Karpas-422 (cell line): ENCODE results near the gene ART1. TPM values are rescaled to one million over a fixed set of nuclear protein-coding genes. Genes with fewer than 3 reads are reported as not detected.
"Not testable (repeated sequence)": the region's sequence is repeated elsewhere in the genome, so short reads cannot be mapped to it uniquely, and the experiment has no call there.

Source experiments
- DNase-seq: peaks from one replicate; pipeline ENCODE4 v3.0.0-alpha.2; 2015
- H2AFZ ChIP-seq: fragments of 200-600 bp; sonication (generic); 2 replicates; pipeline ENCODE4 v1.6.1; 2014; ENCODE audit warnings: antibody characterized with exemption, low read length, mixed read lengths
- H3K27ac ChIP-seq: fragments of 200-600 bp; sonication (generic); 2 replicates; pipeline ENCODE4 v1.5.1; 2014; ENCODE audit warnings: mild to moderate bottlenecking, low read length, moderate library complexity
- H3K27me3 ChIP-seq: fragments of 200-600 bp; sonication (generic); 2 replicates; pipeline ENCODE4 v1.6.1; 2014; ENCODE audit warnings: low read length, mixed read lengths
- H3K36me3 ChIP-seq: fragments of 200-600 bp; sonication (generic); 2 replicates; pipeline ENCODE4 v1.6.1; 2014; ENCODE audit warnings: low read length, mixed read lengths; ENCODE audit not compliant: insufficient read depth
- H3K4me1 ChIP-seq: fragments of 200-600 bp; sonication (generic); 2 replicates; pipeline ENCODE4 v1.6.1; 2014; ENCODE audit warnings: mild to moderate bottlenecking, low read length, mixed read lengths
- H3K4me2 ChIP-seq: fragments of 200-600 bp; sonication (generic); 2 replicates; pipeline ENCODE4 v1.6.1; 2014; ENCODE audit warnings: low read length, low read depth, mild to moderate bottlenecking; ENCODE audit not compliant: poor library complexity, severe bottlenecking
- H3K4me3 ChIP-seq: fragments of 200-600 bp; sonication (generic); 2 replicates; pipeline ENCODE4 v1.5.1; 2014; ENCODE audit warnings: mild to moderate bottlenecking, antibody characterized with exemption, low read length, mixed read lengths
- H3K79me2 ChIP-seq: fragments of 200-600 bp; sonication (generic); 2 replicates; pipeline ENCODE4 v1.6.1; 2014; ENCODE audit warnings: mild to moderate bottlenecking, low read length, mixed read lengths
- H3K9ac ChIP-seq: fragments of 200-600 bp; sonication (generic); 2 replicates; pipeline ENCODE4 v1.6.0; 2014; ENCODE audit warnings: low read length
- H3K9me2 ChIP-seq: fragments of 200-600 bp; sonication (generic), shearing (Covaris generic); replicated peaks from 2 replicates; pipeline ENCODE4 v1.6.0; 2014; ENCODE audit warnings: mild to moderate bottlenecking, low read length, moderate library complexity; ENCODE audit not compliant: insufficient read depth
- H3K9me3 ChIP-seq: fragments of 300-700, 200-600 bp; sonication (generic); 2 replicates; pipeline ENCODE4 v1.6.1; 2014; ENCODE audit warnings: low read length, mixed read lengths
- H4K20me1 ChIP-seq: fragments of 200-600 bp; sonication (generic); 2 replicates; pipeline ENCODE4 v1.6.1; 2014; ENCODE audit warnings: mild to moderate bottlenecking, antibody characterized with exemption, low read length, low read depth; ENCODE audit not compliant: insufficient read depth
- total RNA-seq: library from RNA; depleted of rRNA; stranded (reverse); fragments of >200 nt; shearing (Covaris generic); gene quantifications from 2 replicates; pipeline ENCODE4 v1.2.3, GENCODE V29; 2014; ENCODE audit warnings: low replicate concordance; rRNA removed

ART1 gene
- total RNA-seq, result not detected in 2 replicates

GRCh38 chr11:3644817-3645235 lies at the start of gene ART1:
ART1 (plus strand) TSS chr11:3645128; CDS start chr11:3659214, 14,086 bp downstream.
- Histone ChIP-seq H3K9ac (no peak within 1 kb of the TSS), H4K20me1 (no peaks in the 10 kb centered on the region), H3K27me3 (no peaks in the 10 kb centered on the region), H3K9me3 (no peaks in the 10 kb centered on the region), H3K27ac (no peak within 1 kb of the TSS), H3K4me1 (no peaks in the 10 kb centered on the region), H3K36me3 (no peaks in the 10 kb centered on the region), H3K4me2 (no peak within 1 kb of the TSS), H2AFZ (no peak within 1 kb of the TSS), H3K4me3 (no peak within 1 kb of the TSS), H3K79me2 (no peaks in the 10 kb centered on the region), H3K9me2 (no peaks in the 10 kb centered on the region)
- DNase-seq, result peak; percentile 41

- not testable (repeated sequence) for H4K20me1 ChIP-seq, H3K4me1 ChIP-seq, H3K4me2 ChIP-seq, H3K9me3 ChIP-seq, H3K9ac ChIP-seq, H3K9me2 ChIP-seq, H3K79me2 ChIP-seq, DNase-seq, H2AFZ ChIP-seq, H3K27ac ChIP-seq, H3K36me3 ChIP-seq, H3K27me3 ChIP-seq, H3K4me3 ChIP-seq
Measured at GRCh38 chr11:3597743-3598142, 47.2 kb upstream of the ART1 start.

- not testable (repeated sequence) for H2AFZ ChIP-seq, H3K4me3 ChIP-seq, H3K4me2 ChIP-seq, H3K4me1 ChIP-seq, DNase-seq, H3K27me3 ChIP-seq, H3K79me2 ChIP-seq, H3K9ac ChIP-seq, H3K9me2 ChIP-seq, H3K27ac ChIP-seq, H4K20me1 ChIP-seq, H3K36me3 ChIP-seq, H3K9me3 ChIP-seq
Measured at GRCh38 chr11:3600201-3600600, 44.7 kb upstream of the ART1 start.

- H3K4me2 ChIP-seq, result no peak overlapping the region
- H3K27ac ChIP-seq, result no peak overlapping the region
- H2AFZ ChIP-seq, result no peak overlapping the region
- no peaks in the 10 kb centered on the region for H3K9me3 ChIP-seq
- no peak for DNase-seq
- no peaks in the 10 kb centered on the region for H3K36me3 ChIP-seq
- no peaks in the 10 kb centered on the region for H4K20me1 ChIP-seq
- no peaks in the 10 kb centered on the region for H3K4me1 ChIP-seq
- H3K9ac ChIP-seq, result no peak overlapping the region
- H3K27me3 ChIP-seq, result no peaks in the 10 kb centered on the region
- no peaks in the 10 kb centered on the region for H3K79me2 ChIP-seq
- H3K9me2 ChIP-seq, result no peaks in the 10 kb centered on the region
- no peak overlapping the region for H3K4me3 ChIP-seq
Measured at GRCh38 chr11:3604167-3604566, 40.8 kb upstream of the ART1 start.

- H3K27me3 ChIP-seq, result no peaks in the 10 kb centered on the region
- no peaks in the 10 kb centered on the region for H3K4me1 ChIP-seq
- H3K4me2 ChIP-seq, result no peak overlapping the region
- H4K20me1 ChIP-seq, result no peaks in the 10 kb centered on the region
- no peaks in the 10 kb centered on the region for H3K9me3 ChIP-seq
- H3K36me3 ChIP-seq, result no peaks in the 10 kb centered on the region
- H2AFZ ChIP-seq, result no peak overlapping the region
- no peaks in the 10 kb centered on the region for H3K9me2 ChIP-seq
- H3K4me3 ChIP-seq, result no peak overlapping the region
- no peak overlapping the region for H3K27ac ChIP-seq
- no peak for DNase-seq
- H3K9ac ChIP-seq, result no peak overlapping the region
- no peaks in the 10 kb centered on the region for H3K79me2 ChIP-seq
Measured at GRCh38 chr11:3605283-3605662, 39.7 kb upstream of the ART1 start.

GRCh38 chr11:3605771-3606203 lies 39.1 kb upstream of the ART1 start:
- H2AFZ ChIP-seq, result no peak overlapping the region
- no peaks in the 10 kb centered on the region for H3K36me3 ChIP-seq

GRCh38 chr11:3609416-3610265 lies 35.3 kb upstream of the ART1 start:
- Histone ChIP-seq H3K9me3 (no peaks in the 10 kb centered on the region), H3K4me2 (no peak overlapping the region), H3K9ac (no peak overlapping the region), H3K27ac (no peak overlapping the region), H3K27me3 (no peaks in the 10 kb centered on the region), H3K79me2 (no peaks in the 10 kb centered on the region), H3K4me3 (no peak overlapping the region), H3K9me2 (no peaks in the 10 kb centered on the region), H2AFZ (no peak overlapping the region), H3K36me3 (no peaks in the 10 kb centered on the region), H4K20me1 (no peaks in the 10 kb centered on the region), H3K4me1 (no peaks in the 10 kb centered on the region)
- peak; percentile 79 for DNase-seq

More at GRCh38 chr11:3605771-3606203, 39.1 kb upstream of the ART1 start:
- Histone ChIP-seq H3K4me3 (no peak overlapping the region), H3K4me2 (no peak overlapping the region), H3K27me3 (no peaks in the 10 kb centered on the region), H3K9me3 (no peaks in the 10 kb centered on the region), H3K9me2 (no peaks in the 10 kb centered on the region), H3K9ac (no peak overlapping the region), H3K27ac (no peak overlapping the region), H4K20me1 (no peaks in the 10 kb centered on the region), H3K4me1 (no peaks in the 10 kb centered on the region), H3K79me2 (no peaks in the 10 kb centered on the region)
- no peak for DNase-seq

- Histone ChIP-seq H3K27ac (no peak overlapping the region), H3K4me1 (no peaks in the 10 kb centered on the region), H3K4me3 (no peak overlapping the region), H4K20me1 (no peaks in the 10 kb centered on the region), H3K9me2 (no peaks in the 10 kb centered on the region), H3K9ac (no peak overlapping the region), H3K4me2 (no peak overlapping the region), H3K36me3 (no peaks in the 10 kb centered on the region), H3K27me3 (no peaks in the 10 kb centered on the region), H3K9me3 (no peaks in the 10 kb centered on the region), H3K79me2 (no peaks in the 10 kb centered on the region), H2AFZ (no peak overlapping the region)
- no peak for DNase-seq
Measured at GRCh38 chr11:3610846-3611245, 34.1 kb upstream of the ART1 start.
